Kidney (tissue), 14 donors: Measurements from ENCODE around the gene NEGR1. TPM values are rescaled to one million over a fixed set of nuclear protein-coding genes. Genes with fewer than 3 reads are reported as not detected.

Source experiments
- DNase-seq, 5 donors: peaks; one replicate each; pipeline ENCODE4 v3.0.0-alpha.2; 2013 to 2020
- FAIRE-seq: peaks from 2 replicates; lab custom pipeline; 2012; peaks lifted over from hg19 to GRCh38; lab: Jason Lieb, UNC
- H3K27ac ChIP-seq, 2 donors: one replicate each; pipeline ENCODE4 v1.7.0; 2013; ENCODE audit warnings: low read depth in 2 of 2, low read length in 2 of 2, inconsistent platforms in 1 of 2
- H3K27me3 ChIP-seq: one replicate; pipeline ENCODE4 v1.7.1; 2013; ENCODE audit warnings: low read length, inconsistent platforms; ENCODE audit not compliant: control insufficient read depth, insufficient read depth
- H3K36me3 ChIP-seq, 3 donors: one replicate each; pipeline versions ENCODE4 v1.7.0 to v1.7.1; 2013; ENCODE audit warnings: low read length in 3 of 3, control low read depth in 1 of 3, inconsistent platforms in 1 of 3; ENCODE audit not compliant: insufficient read depth in 3 of 3, control insufficient read depth in 2 of 3
- H3K4me1 ChIP-seq, 3 donors: one replicate each; pipeline versions ENCODE4 v1.7.0 to v1.7.1; 2013; ENCODE audit warnings: low read length in 3 of 3, inconsistent platforms in 1 of 3, low read depth in 1 of 3; ENCODE audit not compliant: control insufficient read depth in 2 of 3, insufficient read depth in 2 of 3
- H3K4me3 ChIP-seq, 3 donors: one replicate each; pipeline versions ENCODE4 v1.7.0 to v1.8.1; 2013; ENCODE audit warnings: low read length in 3 of 3, control low read depth in 1 of 3, inconsistent platforms in 1 of 3
- H3K9ac ChIP-seq, 3 donors: one replicate each; pipeline versions ENCODE4 v1.7.0 to v1.7.1; 2013; ENCODE audit warnings: low read length in 3 of 3, control low read depth in 1 of 3, inconsistent platforms in 1 of 3
- H3K9me3 ChIP-seq, 3 donors: one replicate each; pipeline versions ENCODE4 v1.7.0 to v1.7.1; 2013; ENCODE audit warnings: low read length in 3 of 3, control low read depth in 1 of 3, inconsistent platforms in 1 of 3; ENCODE audit not compliant: control insufficient read depth in 2 of 3, insufficient read depth in 1 of 3
- intact Hi-C: fragments of 100-400 bp; cut with DNase I; formaldehyde crosslinking; loops from one replicate; pipeline ENCODE4 v1.11.1; 2022
- polyA plus RNA-seq: library from polyadenylated mRNA; stranded (reverse); fragments of 350-450 nt; fragmentation: Illumina TruSeq; extraction: RNeasy Lipid Tissue Mini Kit (QIAGEN cat#74804); gene quantifications from one replicate; pipeline ENCODE4 v1.2.3, GENCODE V29; 2014; ENCODE audit warnings: low read depth, low replicate concordance; ENCODE audit not compliant: insufficient read depth
- total RNA-seq: library from RNA; stranded (reverse); fragmentation: NEBNext Ultra II Directional; extraction: Animal tissue kit (Norgen Biotek cat#: 25700); gene quantifications from one replicate; pipeline ENCODE4 v1.2.1, GENCODE V29; 2021
- TF ChIP-seq, protein P1 (sequence below): IDR thresholded peaks from 3 replicates; pipeline ENCODE4 v1.5.1; 2012; ENCODE audit warnings: mild to moderate bottlenecking, moderate library complexity, borderline replicate concordance; ENCODE audit not compliant: insufficient read depth; ENCODE audit errors: extremely low read depth
- donor health status: control.
- donor health status: control.
- donor health status: control.
- donor health status: control.
- donor health status: control.
- donor health status: DM: yes; HTN: yes; CAD: no.
- donor health status: Normal renal cell carcinoma (clear cell type).

Gene NEGR1
- total and polyA plus RNA-seq, 2 donors from 2014 or later: 3.0 to 10.2 TPM

DNA sequence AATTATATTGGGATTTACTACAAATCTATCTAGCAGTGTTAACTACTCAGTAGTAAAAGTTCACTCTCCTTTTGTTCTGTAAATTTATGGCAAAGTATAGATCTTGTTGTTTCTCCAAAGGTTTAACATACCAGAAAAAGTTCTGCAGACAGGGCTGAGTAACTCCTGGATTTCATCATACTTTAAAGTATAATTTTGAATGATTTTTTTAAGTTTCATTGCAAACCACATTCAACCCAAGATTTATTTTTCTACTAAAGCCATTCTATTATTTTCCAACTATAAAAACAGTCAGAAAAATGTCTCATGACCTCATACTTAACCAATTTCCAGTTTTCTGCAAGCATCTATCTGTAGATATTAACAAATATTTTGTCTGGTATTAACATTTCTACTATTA lies 615.7 kb downstream of the NEGR1 start:
- no peaks in the 10 kb centered on the region for H3K27me3 ChIP-seq
- intact Hi-C loops: no loop called here
- H3K9me3 ChIP-seq: no peaks in the 10 kb centered on the region
- DNase-seq (no peak), FAIRE-seq (no peak)
- no peak overlapping the region for H3K27ac ChIP-seq
- H3K9ac ChIP-seq: no peak overlapping the region
- no peaks in the 10 kb centered on the region for H3K4me1 ChIP-seq
- H3K4me3 ChIP-seq: no peak overlapping the region
- TF ChIP-seq, protein P1, sequence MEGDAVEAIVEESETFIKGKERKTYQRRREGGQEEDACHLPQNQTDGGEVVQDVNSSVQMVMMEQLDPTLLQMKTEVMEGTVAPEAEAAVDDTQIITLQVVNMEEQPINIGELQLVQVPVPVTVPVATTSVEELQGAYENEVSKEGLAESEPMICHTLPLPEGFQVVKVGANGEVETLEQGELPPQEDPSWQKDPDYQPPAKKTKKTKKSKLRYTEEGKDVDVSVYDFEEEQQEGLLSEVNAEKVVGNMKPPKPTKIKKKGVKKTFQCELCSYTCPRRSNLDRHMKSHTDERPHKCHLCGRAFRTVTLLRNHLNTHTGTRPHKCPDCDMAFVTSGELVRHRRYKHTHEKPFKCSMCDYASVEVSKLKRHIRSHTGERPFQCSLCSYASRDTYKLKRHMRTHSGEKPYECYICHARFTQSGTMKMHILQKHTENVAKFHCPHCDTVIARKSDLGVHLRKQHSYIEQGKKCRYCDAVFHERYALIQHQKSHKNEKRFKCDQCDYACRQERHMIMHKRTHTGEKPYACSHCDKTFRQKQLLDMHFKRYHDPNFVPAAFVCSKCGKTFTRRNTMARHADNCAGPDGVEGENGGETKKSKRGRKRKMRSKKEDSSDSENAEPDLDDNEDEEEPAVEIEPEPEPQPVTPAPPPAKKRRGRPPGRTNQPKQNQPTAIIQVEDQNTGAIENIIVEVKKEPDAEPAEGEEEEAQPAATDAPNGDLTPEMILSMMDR: no peak
- no peaks in the 10 kb centered on the region for H3K36me3 ChIP-seq

DNA sequence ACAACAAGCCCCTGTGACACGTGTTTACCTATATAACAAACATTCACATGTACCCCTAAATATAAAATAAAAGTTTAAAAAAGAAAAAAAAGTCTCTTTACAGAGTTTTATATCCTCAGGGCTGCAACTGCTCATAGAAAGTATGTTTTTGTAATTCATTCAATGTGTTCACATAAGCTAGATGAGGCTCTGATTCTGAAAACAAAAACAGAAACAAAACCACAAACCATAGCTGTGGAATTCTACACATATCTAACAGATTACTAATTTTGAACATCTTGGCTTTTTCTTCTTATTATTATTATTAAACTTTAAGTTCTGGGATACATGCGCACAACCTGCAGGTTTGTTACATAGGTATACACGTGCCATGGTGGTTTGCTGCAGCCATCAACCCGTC lies 621.9 kb downstream of the NEGR1 start:
- no peaks in the 10 kb centered on the region for H3K27me3 ChIP-seq
- no peak overlapping the region for H3K27ac ChIP-seq
- no peaks in the 10 kb centered on the region for H3K9me3 ChIP-seq
- intact Hi-C loops: no loop called here
- DNase-seq (no peak), FAIRE-seq (no peak)
- H3K4me3 ChIP-seq: no peak overlapping the region
- no peak overlapping the region for H3K9ac ChIP-seq
- no peaks in the 10 kb centered on the region for H3K4me1 ChIP-seq
- TF ChIP-seq, protein P1: no peak
- no peaks in the 10 kb centered on the region for H3K36me3 ChIP-seq

- H3K9me3 ChIP-seq: no peaks in the 10 kb centered on the region
- no peak overlapping the region for H3K9ac ChIP-seq
- no peak overlapping the region for H3K27ac ChIP-seq
- H3K36me3 ChIP-seq: no peaks in the 10 kb centered on the region
- no peaks in the 10 kb centered on the region for H3K4me1 ChIP-seq
- FAIRE-seq: no peak
- TF ChIP-seq, protein P1: no peak
- H3K27me3 ChIP-seq: no peaks in the 10 kb centered on the region
- DNase-seq: peak in 2 of 5 donors; percentile 13 to 57
- H3K4me3 ChIP-seq: no peak overlapping the region
- intact Hi-C loops: no loop called here
These were observed 624.3 kb downstream of the NEGR1 start for GRCh38 chr1:71657891-71658679.
